Fibroblast of pulmonary artery (primary cell): ENCODE data around the gene SBF1.

Source experiments
- DNase-seq: peaks from one replicate; pipeline ENCODE4 v3.0.0-alpha.2; 2010; ENCODE audit warnings: low read depth
- H3K4me3 ChIP-seq: replicated peaks from 2 replicates; pipeline ENCODE4 v1.5.1; 2011; ENCODE audit warnings: low read depth, mild to moderate bottlenecking, control low read depth, low read length, moderate library complexity
- CTCF ChIP-seq: IDR thresholded peaks from 2 replicates; pipeline ENCODE4 v1.5.1; 2011; ENCODE audit warnings: mild to moderate bottlenecking, control low read depth, low read length, inconsistent platforms; ENCODE audit errors: missing control alignments

Gene SBF1

GRCh38 chr22:50432131-50432876, 42.5 kb downstream of the SBF1 start:
- TF ChIP-seq CTCF: no peak
- DNase-seq: no peak
- H3K4me3 ChIP-seq: no peak overlapping the region

- no peak for TF ChIP-seq CTCF
- DNase-seq: peak; percentile 28
- H3K4me3 ChIP-seq: no peak overlapping the region
Observed at GRCh38 chr22:50425179-50425916, 49.5 kb downstream of the SBF1 start.

- DNase-seq: no peak
- no peak for TF ChIP-seq CTCF
- no peak overlapping the region for H3K4me3 ChIP-seq
Observed at GRCh38 chr22:50423956-50424355, 50.9 kb downstream of the SBF1 start.

- TF ChIP-seq CTCF: no peak
- no peak for DNase-seq
- no peak overlapping the region for H3K4me3 ChIP-seq
Observed at GRCh38 chr22:50422961-50423815, 51.6 kb downstream of the SBF1 start.

GRCh38 chr22:50422046-50422445, 52.8 kb downstream of the SBF1 start:
- no peak for TF ChIP-seq CTCF
- no peak for DNase-seq
- no peak overlapping the region for H3K4me3 ChIP-seq

- DNase-seq: no peak
- no peak overlapping the region for H3K4me3 ChIP-seq
Observed at GRCh38 chr22:50420581-50420980, 54.3 kb downstream of the SBF1 start.

More at GRCh38 chr22:50420581-50420980, 54.3 kb downstream of the SBF1 start:
- no peak for TF ChIP-seq CTCF
